ENCODE measurements around the gene GOLGA3. TPM values are rescaled to one million over a fixed set of nuclear protein-coding genes. Genes with fewer than 3 reads are reported as not detected.
"Not testable (repeated sequence)": the region's sequence is repeated elsewhere in the genome, so short reads cannot be mapped to it uniquely, and the experiment has no call there.

GOLGA3 gene
- total and polyA plus RNA-seq, 2 experiments from 2014 or later, result 12.2 to 50.8 TPM

DNA sequence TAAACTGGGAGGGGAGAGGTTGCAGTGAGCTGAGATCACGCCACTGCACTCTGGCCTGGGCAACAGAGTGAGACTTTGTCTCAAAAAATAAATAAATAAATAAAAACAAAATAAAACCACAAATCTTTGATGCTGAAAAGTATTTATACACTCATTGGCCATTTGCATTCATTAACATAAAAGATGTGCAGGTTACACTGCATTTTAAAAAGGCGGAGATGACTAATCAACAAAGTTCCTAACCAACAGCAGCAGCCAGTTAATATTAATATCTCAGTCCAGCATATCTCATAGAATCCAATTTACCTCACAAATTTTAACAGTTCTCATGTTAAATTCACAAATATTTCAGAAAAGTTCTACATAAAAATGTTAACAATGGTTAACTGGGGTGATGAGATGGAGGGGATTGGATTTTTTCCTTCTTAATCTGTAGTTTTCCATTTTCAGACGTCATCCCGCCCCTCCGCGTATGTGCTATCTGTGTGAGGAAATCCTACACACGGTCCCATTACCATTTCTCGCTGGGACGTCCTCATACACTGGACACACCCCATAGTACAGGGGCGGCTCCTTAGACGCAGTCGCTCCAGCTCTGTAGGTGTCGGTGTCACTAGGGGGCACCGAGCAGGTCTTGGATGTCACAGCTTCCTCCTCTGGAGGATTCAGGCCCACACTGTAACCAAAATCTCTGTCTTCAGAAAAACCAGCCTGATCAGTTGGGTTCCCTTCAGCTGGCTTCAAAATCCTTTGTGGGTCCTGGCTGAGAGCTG lies 74.3 kb downstream of the GOLGA3 start:
- H3K9me3 ChIP-seq (ENCODE audit: low read depth), result no peaks in the 10 kb centered on the region
- H3K36me3 ChIP-seq, result peaks cover 35% of the 10 kb centered on the region
- no peak overlapping the region for H3K4me3 ChIP-seq
- no peaks in the 10 kb centered on the region for H3K27me3 ChIP-seq
- DNase-seq (ENCODE audit: low read depth in 1 of 2, low spot score in 1 of 2), result no peak
- TF ChIP-seq CTCF (IDR thresholded peaks at IDR 0.05; ENCODE audit: low read depth, low read length), result no peak
- no peak overlapping the region for H3K27ac ChIP-seq
- H3K4me1 ChIP-seq (ENCODE audit: low read depth), result no peaks in the 10 kb centered on the region

DNA sequence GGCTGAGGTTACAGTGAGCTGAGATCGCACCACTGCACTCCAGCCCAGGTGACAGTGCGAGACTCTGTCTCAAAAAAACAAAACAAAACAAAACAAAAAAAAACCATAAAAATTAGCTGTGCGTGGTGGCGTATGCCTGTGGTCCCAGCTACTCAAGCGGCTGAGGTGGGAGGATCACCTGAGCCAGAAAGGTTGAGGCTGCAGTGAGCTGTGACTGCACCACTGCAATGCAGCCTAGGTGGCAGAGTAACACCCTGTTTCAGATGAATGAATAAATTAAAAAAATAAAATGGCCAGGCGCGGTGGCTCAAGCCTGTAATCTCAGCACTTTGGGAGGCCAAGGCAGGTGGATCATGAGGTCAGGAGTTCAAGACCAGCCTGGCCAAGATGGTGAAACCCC lies 75.0 kb downstream of the GOLGA3 start:
- not testable (repeated sequence) for DNase-seq (ENCODE audit: low read depth in 1 of 2, low spot score in 1 of 2); H3K9me3 ChIP-seq (ENCODE audit: low read depth); H3K4me1 ChIP-seq (ENCODE audit: low read depth); H3K4me3 ChIP-seq; H3K27ac ChIP-seq; H3K27me3 ChIP-seq
- peaks cover 38% of the 10 kb centered on the region for H3K36me3 ChIP-seq

- no peaks in the 10 kb centered on the region for H3K27me3 ChIP-seq
- DNase-seq (ENCODE audit: low read depth in 1 of 2, low spot score in 1 of 2), result no peak
- H3K4me1 ChIP-seq (ENCODE audit: low read depth), result no peaks in the 10 kb centered on the region
- H3K4me3 ChIP-seq, result no peak overlapping the region
- no peak for TF ChIP-seq CTCF (IDR thresholded peaks at IDR 0.05; ENCODE audit: low read depth, low read length)
- H3K9me3 ChIP-seq (ENCODE audit: low read depth), result no peaks in the 10 kb centered on the region
- H3K36me3 ChIP-seq, result peaks cover 61% of the 10 kb centered on the region
- no peak overlapping the region for H3K27ac ChIP-seq
These were observed 80.3 kb downstream of the GOLGA3 start for GRCh38 chr12:132748319-132748718.

DNA sequence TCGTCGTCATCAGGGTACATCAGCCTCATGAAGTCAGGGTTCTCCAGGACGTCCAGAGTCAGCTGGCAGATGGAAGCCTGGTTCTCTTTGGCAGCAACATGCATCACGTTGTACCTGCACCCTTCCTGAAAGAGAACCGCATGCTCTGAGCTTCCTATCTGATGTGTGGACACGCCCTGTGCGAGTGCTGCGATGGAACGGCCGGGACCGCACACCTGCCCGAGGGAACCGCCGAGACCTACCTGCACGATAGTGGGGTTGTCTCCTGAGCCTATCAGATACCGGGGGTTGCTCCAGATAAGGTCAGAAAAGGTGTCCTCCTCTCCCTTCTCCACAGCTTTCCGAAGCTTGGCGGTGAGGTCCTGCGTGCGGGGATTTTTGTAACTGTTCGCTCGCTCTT lies 80.8 kb downstream of the GOLGA3 start:
- no peak for DNase-seq (ENCODE audit: low read depth in 1 of 2, low spot score in 1 of 2)
- H3K4me3 ChIP-seq, result no peak overlapping the region
- no peaks in the 10 kb centered on the region for H3K4me1 ChIP-seq (ENCODE audit: low read depth)
- no peaks in the 10 kb centered on the region for H3K9me3 ChIP-seq (ENCODE audit: low read depth)
- H3K27me3 ChIP-seq, result no peaks in the 10 kb centered on the region
- H3K36me3 ChIP-seq, result peaks cover 64% of the 10 kb centered on the region
- H3K27ac ChIP-seq, result no peak overlapping the region
- TF ChIP-seq CTCF (IDR thresholded peaks at IDR 0.05; ENCODE audit: low read depth, low read length), result no peak

- no peak overlapping the region for H3K4me3 ChIP-seq
- H3K36me3 ChIP-seq, result peaks cover 66% of the 10 kb centered on the region
These were observed 81.3 kb downstream of the GOLGA3 start for GRCh38 chr12:132747395-132747794.

More at GRCh38 chr12:132747395-132747794, 81.3 kb downstream of the GOLGA3 start:
- Histone ChIP-seq H3K27me3 (no peaks in the 10 kb centered on the region), H3K27ac (no peak overlapping the region), H3K9me3 (ENCODE audit: low read depth) (no peaks in the 10 kb centered on the region), H3K4me1 (ENCODE audit: low read depth) (no peaks in the 10 kb centered on the region)
- no peak for TF ChIP-seq CTCF (IDR thresholded peaks at IDR 0.05; ENCODE audit: low read depth, low read length)
- DNase-seq (ENCODE audit: low read depth in 1 of 2, low spot score in 1 of 2), result no peak
